ENCODE measurements around the gene SLC29A1.
A peak's percentile ranks its signal among the peaks of the same experiment; 100 is the strongest.

The SLC29A1 gene

DNA sequence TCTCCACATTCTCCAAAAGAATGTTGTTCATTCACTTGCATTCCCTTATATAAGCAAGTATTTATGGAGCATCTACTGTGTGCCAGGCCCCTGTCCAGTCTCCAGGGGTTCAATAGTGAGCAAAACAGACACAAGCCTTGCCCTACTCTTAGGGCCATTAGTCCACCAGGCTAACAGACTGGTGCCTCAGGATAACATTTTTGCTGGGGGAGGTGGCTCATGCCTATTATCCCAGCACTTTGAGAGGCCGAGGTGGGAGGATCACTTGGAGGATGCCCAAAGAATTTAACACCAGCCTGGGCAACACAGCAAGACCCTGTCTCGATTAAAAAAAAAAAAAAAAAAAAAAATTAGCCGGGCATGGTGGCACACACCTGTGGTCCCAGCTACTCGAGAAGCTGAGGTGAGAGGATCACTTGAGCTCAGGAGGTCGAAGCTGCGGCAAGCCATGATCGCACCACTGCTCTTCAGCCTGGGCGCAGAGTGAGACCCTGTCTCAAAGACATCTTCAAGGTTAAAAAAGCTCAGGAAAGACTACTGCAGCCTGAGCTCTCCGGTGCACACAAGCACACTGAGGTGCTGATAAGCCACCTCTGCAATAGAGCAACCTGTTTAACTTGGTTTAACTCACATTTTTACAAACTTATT is 44.8 kb upstream of the SLC29A1 start:
- DNase-seq: no peak
- Histone ChIP-seq H3K9ac (ENCODE audit: low read length) (no peak overlapping the region), H4K91ac (ENCODE audit: low read depth, low read length) (peak overlapping the region; percentile 63), H3K79me1 (ENCODE audit: low read length) (peaks cover 31% of the 10 kb centered on the region), H2BK120ac (ENCODE audit: insufficient read depth, low read length, poor library complexity) (peak overlapping the region; percentile 67), H3K14ac (ENCODE audit: low read length) (peak overlapping the region; percentile 47), H3K27ac (ENCODE audit: low read depth, low read length) (peak overlapping the region; percentile 81), H3K4me3 (ENCODE audit: low read depth, low read length) (no peak overlapping the region), H4K8ac (ENCODE audit: low read depth, low read length) (peak overlapping the region; percentile 54), H4K12ac (ENCODE audit: low read depth, low read length) (no peak overlapping the region), H3K79me2 (ENCODE audit: control insufficient read depth, insufficient read depth, low read length, poor library complexity) (no peaks in the 10 kb centered on the region), H3K9me3 (ENCODE audit: insufficient read depth, low read depth, low read length) (peaks cover 5% of the 10 kb centered on the region), H2AFZ (ENCODE audit: insufficient read depth, low read length, poor library complexity) (no peak overlapping the region), H2BK12ac (ENCODE audit: low read length) (peak overlapping the region; percentile 55), H3K27me3 (ENCODE audit: insufficient read depth, low read length) (no peaks in the 10 kb centered on the region), H3K4me1 (ENCODE audit: control insufficient read depth in 1 of 2, insufficient read depth in 2 of 2, low read length in 2 of 2) (peaks cover 24 to 36% of the 10 kb centered on the region in 2 experiments), H3K4me2 (ENCODE audit: low read length) (no peak overlapping the region), H3K4ac (ENCODE audit: low read depth, low read length) (no peak overlapping the region), H2AK5ac (ENCODE audit: low read length) (no peak overlapping the region), H3K18ac (ENCODE audit: low read length) (no peak overlapping the region), H3K23ac (ENCODE audit: low read length) (no peak overlapping the region), H2BK5ac (ENCODE audit: low read depth, low read length, poor library complexity) (peak overlapping the region; percentile 37), H3K36me3 (ENCODE audit: control insufficient read depth in 1 of 2, insufficient read depth in 2 of 2, low read length in 2 of 2) (no peaks in the 10 kb centered on the region)
- no CpG with 5 or more reads among the region's 9 CpGs for WGBS (ENCODE audit: extremely low coverage, insufficient coverage, insufficient read length)

DNA sequence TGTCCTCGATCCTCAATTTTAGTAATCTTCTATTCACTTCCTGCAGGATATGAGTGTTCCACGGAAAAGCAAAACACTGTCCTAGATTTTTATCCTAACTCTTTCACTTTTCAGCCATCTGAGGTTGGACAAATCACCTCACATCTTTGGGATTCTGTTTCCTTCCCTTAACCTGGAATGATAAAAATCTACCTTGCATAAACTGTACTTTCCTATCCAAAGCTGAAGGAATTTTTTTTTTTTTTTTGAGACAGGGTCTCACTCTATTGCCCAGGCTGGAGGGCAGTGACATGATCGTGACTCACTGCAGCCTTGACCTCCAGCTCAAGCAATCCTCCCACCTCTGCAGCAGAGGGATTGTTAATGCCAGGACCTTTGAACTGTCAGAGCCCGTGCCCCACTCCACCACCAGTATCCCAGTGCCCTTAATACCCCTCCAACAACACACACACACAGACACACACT is 44.3 kb upstream of the SLC29A1 start:
- Histone ChIP-seq H2AK5ac (ENCODE audit: low read length) (peak overlapping the region; percentile 11), H3K9me3 (ENCODE audit: insufficient read depth, low read depth, low read length) (peaks cover 5% of the 10 kb centered on the region), H3K18ac (ENCODE audit: low read length) (no peak overlapping the region), H3K4me2 (ENCODE audit: low read length) (no peak overlapping the region), H3K4me1 (ENCODE audit: control insufficient read depth in 1 of 2, insufficient read depth in 2 of 2, low read length in 2 of 2) (peaks cover 27 to 39% of the 10 kb centered on the region in 2 experiments), H3K23ac (ENCODE audit: low read length) (no peak overlapping the region), H3K27ac (ENCODE audit: low read depth, low read length) (peak overlapping the region; percentile 81), H3K79me2 (ENCODE audit: control insufficient read depth, insufficient read depth, low read length, poor library complexity) (no peaks in the 10 kb centered on the region), H3K4me3 (ENCODE audit: low read depth, low read length) (no peak overlapping the region), H3K27me3 (ENCODE audit: insufficient read depth, low read length) (no peaks in the 10 kb centered on the region), H3K36me3 (ENCODE audit: control insufficient read depth in 1 of 2, insufficient read depth in 2 of 2, low read length in 2 of 2) (no peaks in the 10 kb centered on the region), H3K14ac (ENCODE audit: low read length) (peak overlapping the region; percentile 5), H2AFZ (ENCODE audit: insufficient read depth, low read length, poor library complexity) (no peak overlapping the region), H3K9ac (ENCODE audit: low read length) (no peak overlapping the region), H2BK120ac (ENCODE audit: insufficient read depth, low read length, poor library complexity) (peak overlapping the region; percentile 67), H4K91ac (ENCODE audit: low read depth, low read length) (peak overlapping the region; percentile 65), H2BK12ac (ENCODE audit: low read length) (peak overlapping the region; percentile 61), H4K12ac (ENCODE audit: low read depth, low read length) (no peak overlapping the region), H3K4ac (ENCODE audit: low read depth, low read length) (no peak overlapping the region), H3K79me1 (ENCODE audit: low read length) (peaks cover 34% of the 10 kb centered on the region), H4K8ac (ENCODE audit: low read depth, low read length) (no peak overlapping the region), H2BK5ac (ENCODE audit: low read depth, low read length, poor library complexity) (peak overlapping the region; percentile 37)
- no CpG with 5 or more reads among the region's 4 CpGs for WGBS (ENCODE audit: extremely low coverage, insufficient coverage, insufficient read length)
- DNase-seq: peak; percentile 54 to 77

DNA sequence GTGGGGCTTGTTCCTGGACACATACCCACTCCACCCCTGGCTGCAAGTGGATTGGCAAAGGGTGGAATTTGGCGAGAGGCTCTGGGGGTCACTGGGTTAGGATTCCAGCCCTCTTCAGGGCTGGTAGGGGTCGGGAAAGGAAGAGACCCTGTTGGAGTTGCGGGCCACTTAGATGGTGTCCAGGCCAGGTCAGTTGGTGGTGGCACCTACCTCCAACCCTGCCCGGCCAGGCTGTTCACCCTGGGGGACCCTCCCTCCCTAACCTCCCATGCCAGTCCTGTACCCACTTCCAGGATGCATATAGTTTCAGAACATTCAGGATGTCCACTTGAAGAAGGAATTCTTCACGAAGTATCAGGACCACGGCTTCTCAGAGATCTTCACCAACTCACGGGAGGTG is 43.7 kb upstream of the SLC29A1 start:
- Histone ChIP-seq H3K27ac (ENCODE audit: low read depth, low read length) (peak overlapping the region; percentile 7), H3K4ac (ENCODE audit: low read depth, low read length) (no peak overlapping the region), H3K4me3 (ENCODE audit: low read depth, low read length) (no peak overlapping the region), H2AFZ (ENCODE audit: insufficient read depth, low read length, poor library complexity) (no peak overlapping the region), H4K12ac (ENCODE audit: low read depth, low read length) (no peak overlapping the region), H4K91ac (ENCODE audit: low read depth, low read length) (peak overlapping the region; percentile 65), H3K79me1 (ENCODE audit: low read length) (peaks cover 34% of the 10 kb centered on the region), H2BK5ac (ENCODE audit: low read depth, low read length, poor library complexity) (peak overlapping the region; percentile 45), H3K4me2 (ENCODE audit: low read length) (no peak overlapping the region), H3K18ac (ENCODE audit: low read length) (peak overlapping the region; percentile 12), H3K79me2 (ENCODE audit: control insufficient read depth, insufficient read depth, low read length, poor library complexity) (no peaks in the 10 kb centered on the region), H3K14ac (ENCODE audit: low read length) (peak overlapping the region; percentile 5), H2BK12ac (ENCODE audit: low read length) (peak overlapping the region; percentile 61), H3K36me3 (ENCODE audit: control insufficient read depth in 1 of 2, insufficient read depth in 2 of 2, low read length in 2 of 2) (no peaks in the 10 kb centered on the region), H3K27me3 (ENCODE audit: insufficient read depth, low read length) (no peaks in the 10 kb centered on the region), H3K4me1 (ENCODE audit: control insufficient read depth in 1 of 2, insufficient read depth in 2 of 2, low read length in 2 of 2) (peaks cover 27 to 39% of the 10 kb centered on the region in 2 experiments), H2BK120ac (ENCODE audit: insufficient read depth, low read length, poor library complexity) (peak overlapping the region; percentile 21), H2AK5ac (ENCODE audit: low read length) (peak overlapping the region; percentile 45), H3K9me3 (ENCODE audit: insufficient read depth, low read depth, low read length) (peaks cover 5% of the 10 kb centered on the region), H4K8ac (ENCODE audit: low read depth, low read length) (no peak overlapping the region), H3K23ac (ENCODE audit: low read length) (no peak overlapping the region), H3K9ac (ENCODE audit: low read length) (no peak overlapping the region)
- no peak for DNase-seq
- no CpG with 5 or more reads among the region's 7 CpGs for WGBS (ENCODE audit: extremely low coverage, insufficient coverage, insufficient read length)

DNA sequence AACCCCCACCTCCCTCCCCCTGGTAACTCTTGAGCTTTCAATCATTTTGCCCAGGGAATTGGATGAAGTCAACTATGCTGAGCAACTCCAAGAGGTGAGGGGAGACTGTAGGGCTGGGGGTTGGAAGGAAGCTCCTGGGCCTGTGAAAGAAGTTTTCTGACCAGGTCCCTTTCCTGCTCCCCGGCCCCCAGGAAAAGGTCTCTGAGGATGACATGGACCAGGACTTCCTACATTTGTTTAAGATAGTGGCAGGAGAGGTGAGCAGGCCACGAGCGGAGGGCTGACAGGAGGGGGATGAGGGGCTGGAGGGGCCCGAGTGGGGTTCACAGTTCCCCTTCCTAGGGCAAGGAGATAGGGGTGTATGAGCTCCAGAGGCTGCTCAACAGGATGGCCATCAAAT is 43.0 kb upstream of the SLC29A1 start:
- DNase-seq: no peak
- H3K23ac ChIP-seq (ENCODE audit: low read length): no peak overlapping the region
- H2BK5ac ChIP-seq (ENCODE audit: low read depth, low read length, poor library complexity): no peak overlapping the region
- no peak overlapping the region for H3K9ac ChIP-seq (ENCODE audit: low read length)
- peaks cover 34% of the 10 kb centered on the region for H3K79me1 ChIP-seq (ENCODE audit: low read length)
- no peak overlapping the region for H3K4me3 ChIP-seq (ENCODE audit: low read depth, low read length)
- no peak overlapping the region for H3K4ac ChIP-seq (ENCODE audit: low read depth, low read length)
- H2AFZ ChIP-seq (ENCODE audit: insufficient read depth, low read length, poor library complexity): no peak overlapping the region
- H3K27me3 ChIP-seq (ENCODE audit: insufficient read depth, low read length): no peaks in the 10 kb centered on the region
- H3K14ac ChIP-seq (ENCODE audit: low read length): peak overlapping the region; percentile 47
- no peak overlapping the region for H4K8ac ChIP-seq (ENCODE audit: low read depth, low read length)
- no CpG with 5 or more reads among the region's 4 CpGs for WGBS (ENCODE audit: extremely low coverage, insufficient coverage, insufficient read length)
- H2AK5ac ChIP-seq (ENCODE audit: low read length): peak overlapping the region; percentile 45
- H3K9me3 ChIP-seq (ENCODE audit: insufficient read depth, low read depth, low read length): peaks cover 5% of the 10 kb centered on the region
- no peaks in the 10 kb centered on the region for H3K79me2 ChIP-seq (ENCODE audit: control insufficient read depth, insufficient read depth, low read length, poor library complexity)
- no peaks in the 10 kb centered on the region for H3K36me3 ChIP-seq (ENCODE audit: control insufficient read depth in 1 of 2, insufficient read depth in 2 of 2, low read length in 2 of 2)
- H2BK120ac ChIP-seq (ENCODE audit: insufficient read depth, low read length, poor library complexity): no peak overlapping the region
- no peak overlapping the region for H3K18ac ChIP-seq (ENCODE audit: low read length)
- peaks cover 27 to 39% of the 10 kb centered on the region in 2 experiments for H3K4me1 ChIP-seq (ENCODE audit: control insufficient read depth in 1 of 2, insufficient read depth in 2 of 2, low read length in 2 of 2)
- H4K12ac ChIP-seq (ENCODE audit: low read depth, low read length): no peak overlapping the region
- H3K4me2 ChIP-seq (ENCODE audit: low read length): no peak overlapping the region
- no peak overlapping the region for H3K27ac ChIP-seq (ENCODE audit: low read depth, low read length)
- peak overlapping the region; percentile 67 for H2BK12ac ChIP-seq (ENCODE audit: low read length)
- peak overlapping the region; percentile 58 for H4K91ac ChIP-seq (ENCODE audit: low read depth, low read length)
